C1 segment of cervical spinal cord (tissue), 14 donors: Measurements from ENCODE around the gene MNAT1.
"Not testable (repeated sequence)": the region's sequence is repeated elsewhere in the genome, so short reads cannot be mapped to it uniquely, and the experiment has no call there.

Experiments
- DNase-seq, 14 donors: peaks; one replicate each; lab custom pipeline; 2025; lab: John Stamatoyannopoulos, UW

MNAT1 gene

DNA sequence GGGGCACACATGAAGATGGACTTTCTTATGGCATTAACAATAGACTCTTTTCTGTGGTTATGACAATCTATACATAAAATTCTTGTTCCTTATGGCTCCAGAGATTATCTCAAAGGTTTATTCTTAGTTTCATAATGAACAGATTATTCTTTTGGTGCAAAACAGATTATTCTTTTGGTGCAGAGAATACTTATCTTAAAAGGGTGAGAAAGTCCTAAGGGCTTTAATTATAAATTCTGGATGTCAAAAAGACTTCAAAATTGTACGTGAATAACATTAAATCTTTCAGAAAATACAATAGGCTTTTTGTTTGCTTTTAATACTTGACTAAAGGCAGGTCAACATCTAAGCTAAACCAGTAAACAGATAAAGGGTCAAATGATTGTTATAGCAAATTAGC is 69.3 kb downstream of the MNAT1 start:
- DNase-seq, result no peak

DNA sequence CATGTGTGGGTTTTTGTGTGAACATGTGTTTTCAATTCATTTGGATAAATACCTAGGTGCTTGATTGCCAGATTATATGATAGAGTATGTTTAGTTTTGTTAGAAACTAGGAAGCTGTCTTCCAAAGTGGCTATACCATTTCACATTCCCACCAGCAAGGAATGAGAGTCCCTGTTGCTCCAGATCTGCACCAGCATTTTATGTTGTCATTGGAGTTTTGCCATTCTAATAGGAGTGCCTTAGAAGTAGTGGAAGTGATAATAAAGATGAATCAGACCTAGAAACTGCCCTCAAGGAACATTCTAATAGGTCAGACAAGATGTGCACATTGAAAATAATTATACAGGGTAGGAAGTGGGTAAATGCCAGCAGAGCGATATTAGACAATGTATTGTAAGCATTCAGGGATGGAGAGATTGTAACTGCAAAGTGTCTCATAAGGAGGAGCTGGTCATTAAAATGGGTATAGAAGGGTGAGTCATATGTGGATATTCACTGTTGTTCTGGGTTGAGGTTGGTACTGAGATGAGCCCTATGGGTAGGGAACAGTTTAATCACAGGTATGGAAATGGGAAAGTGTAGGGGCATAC is 71.4 kb downstream of the MNAT1 start:
- no peak for DNase-seq

DNA sequence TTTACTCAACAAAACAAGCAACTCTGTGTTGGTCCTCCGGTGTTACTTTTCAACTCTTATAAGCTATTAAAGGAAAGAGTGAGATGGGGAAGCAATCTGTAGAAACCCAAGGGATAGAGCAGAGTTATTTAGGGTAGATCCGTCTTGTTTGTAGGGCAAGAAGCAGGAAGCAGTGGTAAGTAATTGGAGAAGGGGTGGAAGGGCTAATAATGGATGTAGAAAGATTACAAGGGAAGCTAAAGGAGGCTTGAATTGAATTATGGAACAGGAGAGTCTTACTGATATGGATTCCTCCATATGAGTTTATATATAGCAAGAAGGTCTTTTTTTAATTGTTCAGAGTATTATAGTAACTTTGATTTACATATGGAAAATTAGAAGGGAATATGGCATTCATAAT is 72.7 kb downstream of the MNAT1 start:
- no peak for DNase-seq

DNA sequence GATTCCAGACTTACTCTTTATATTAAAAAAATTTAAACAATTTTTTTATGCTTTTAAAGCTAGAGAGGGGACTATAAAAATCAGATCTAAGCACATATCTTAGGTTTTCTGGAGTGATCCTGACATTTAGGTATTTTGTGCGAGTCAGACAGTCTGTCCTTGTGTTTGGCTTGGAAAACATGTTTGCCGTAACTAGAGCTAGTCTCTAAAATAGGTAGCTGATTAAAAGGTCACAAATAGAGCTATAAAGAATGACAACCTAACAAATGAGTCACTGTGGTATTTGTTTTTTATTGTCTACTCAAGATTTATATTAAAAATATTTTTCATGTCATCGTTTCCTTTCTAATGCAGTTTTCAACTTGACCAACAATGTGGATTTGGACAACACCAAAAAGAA is 73.4 kb downstream of the MNAT1 start:
- no peak for DNase-seq

DNA sequence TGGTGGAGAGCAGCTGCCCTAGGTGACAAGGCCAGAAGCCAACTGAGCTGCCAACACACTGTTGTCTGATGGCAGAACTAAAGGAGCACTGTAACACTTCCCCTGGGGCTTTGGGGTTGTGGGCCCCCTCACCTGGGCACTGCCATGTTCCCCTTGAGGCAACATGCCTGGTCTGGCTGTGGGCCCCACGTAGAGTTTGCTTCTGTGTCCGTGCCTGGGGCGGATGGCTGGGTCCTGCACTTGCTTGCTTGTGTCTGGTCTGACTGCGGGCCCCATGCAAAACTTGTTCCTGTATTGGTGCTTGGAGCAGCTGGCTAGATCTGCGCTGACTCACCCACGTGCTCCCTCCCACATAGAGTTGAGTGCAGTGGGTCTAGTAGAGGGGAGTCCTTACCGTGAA is 78.4 kb downstream of the MNAT1 start:
- DNase-seq, result no peak

DNA sequence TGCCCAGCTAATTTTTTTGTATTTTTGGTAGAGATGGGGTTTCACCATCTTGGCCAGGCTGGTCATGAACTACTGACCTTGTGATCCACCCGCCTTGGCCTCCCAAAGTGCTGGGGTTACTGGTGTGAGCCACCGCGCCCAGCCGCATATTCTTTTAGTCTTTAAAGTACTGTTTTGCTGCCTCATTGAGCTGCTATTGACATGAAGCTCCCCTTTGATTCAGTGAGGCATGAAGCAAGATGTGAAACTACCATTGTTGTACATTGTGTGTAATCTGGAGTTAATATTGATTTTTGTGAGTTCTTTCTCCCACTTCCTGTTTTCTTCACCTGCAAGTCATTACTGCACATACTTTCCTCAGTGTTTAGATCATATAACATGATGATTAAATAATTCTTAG is 80.8 kb downstream of the MNAT1 start:
- no peak for DNase-seq

DNA sequence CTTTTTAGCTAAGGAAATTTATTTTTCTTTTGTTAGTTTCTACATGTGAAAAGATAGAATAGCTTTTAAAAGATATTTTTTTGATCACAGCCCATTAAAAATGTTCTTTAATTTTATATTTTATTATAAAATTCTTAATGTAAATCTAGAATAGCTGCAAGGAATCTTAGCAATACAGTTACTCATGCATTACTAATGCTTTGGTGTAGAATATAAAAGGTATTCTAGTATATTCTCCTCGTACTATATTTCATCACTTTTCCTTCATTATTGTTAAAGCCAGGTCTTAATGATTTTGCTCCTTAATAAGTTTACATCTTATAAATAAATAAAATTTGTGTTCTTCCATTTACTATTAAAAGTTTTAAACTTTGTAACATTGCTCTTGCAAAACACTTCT is 82.6 kb downstream of the MNAT1 start:
- no peak for DNase-seq

DNA sequence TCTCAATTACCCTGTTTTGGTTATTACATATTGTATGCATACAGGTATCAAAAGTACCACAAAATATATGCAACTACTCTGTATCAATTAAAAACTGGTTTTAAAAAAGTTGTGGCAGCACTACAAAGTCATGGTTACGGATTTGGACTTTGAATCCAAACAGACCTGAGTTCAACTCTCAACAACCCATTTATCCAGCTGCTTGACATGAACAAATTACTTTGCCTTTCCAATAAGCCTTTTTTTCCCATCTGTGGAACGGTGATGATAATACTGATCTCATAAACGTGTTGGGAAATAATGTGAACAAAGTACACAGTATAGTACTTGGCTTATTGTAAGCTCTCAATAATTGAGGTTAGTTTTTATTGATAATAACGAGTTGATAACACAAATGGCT is 85.0 kb downstream of the MNAT1 start:
- no peak for DNase-seq

DNA sequence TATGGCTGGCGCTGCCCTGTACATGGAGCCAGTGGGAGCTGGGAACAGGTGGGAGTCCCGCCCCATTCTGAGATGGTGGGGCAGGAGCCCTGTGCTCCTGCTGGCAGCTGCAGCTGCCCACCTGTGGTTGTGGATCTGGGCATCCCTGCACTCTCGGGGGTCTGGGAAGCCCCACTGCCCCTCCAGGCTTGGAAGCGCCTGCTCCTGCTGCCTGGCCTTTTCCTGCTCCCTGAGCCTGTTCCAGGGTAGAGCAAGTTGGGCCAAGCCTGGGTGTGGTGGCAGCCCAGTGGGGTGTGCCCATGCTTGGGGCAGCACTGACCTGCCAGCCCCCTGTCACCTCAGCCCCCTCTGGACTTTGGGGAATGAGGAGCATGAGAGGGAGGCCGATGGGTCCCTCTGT is 104.0 kb downstream of the MNAT1 start:
- no peak for DNase-seq

DNA sequence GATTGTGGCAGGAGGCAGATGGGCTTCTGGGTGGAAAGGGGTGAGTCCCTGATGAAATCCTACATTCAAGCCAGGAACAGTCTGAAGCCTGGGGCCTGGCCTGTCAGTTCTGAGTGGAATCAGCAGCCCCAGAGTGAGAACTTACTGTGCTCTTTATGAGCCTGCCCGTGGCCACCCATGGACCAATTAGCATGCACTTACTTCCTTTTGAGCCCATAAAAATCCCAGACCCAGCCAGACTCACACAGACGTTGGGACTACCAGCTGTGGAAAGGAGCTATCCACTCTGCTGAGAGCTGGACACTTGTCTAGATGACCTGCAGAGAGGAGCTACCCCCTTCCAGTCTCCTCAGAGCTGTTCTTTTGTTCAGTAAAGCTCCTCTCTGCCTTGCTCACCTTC is 104.5 kb downstream of the MNAT1 start:
- DNase-seq, result no peak

DNA sequence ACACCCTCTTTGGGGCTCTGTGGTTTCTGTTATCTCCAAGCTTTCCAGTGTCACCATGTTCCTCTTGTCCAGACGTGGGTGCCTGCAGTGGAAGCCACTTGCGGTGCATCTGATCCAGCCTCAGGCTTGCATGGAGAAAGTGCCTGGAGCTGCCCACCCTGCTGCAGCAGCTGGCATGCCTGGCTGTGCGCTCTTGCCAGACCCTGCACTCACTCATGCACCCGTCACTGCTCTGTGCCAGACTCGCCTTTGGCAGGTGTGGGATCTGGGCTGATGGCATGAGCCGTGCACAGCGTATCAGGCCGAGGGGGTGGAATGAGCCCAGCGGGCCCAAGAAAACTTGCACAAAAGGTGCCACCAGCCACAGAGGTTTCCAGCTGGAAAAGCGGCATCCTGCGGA is 105.1 kb downstream of the MNAT1 start:
- no peak for DNase-seq

DNA sequence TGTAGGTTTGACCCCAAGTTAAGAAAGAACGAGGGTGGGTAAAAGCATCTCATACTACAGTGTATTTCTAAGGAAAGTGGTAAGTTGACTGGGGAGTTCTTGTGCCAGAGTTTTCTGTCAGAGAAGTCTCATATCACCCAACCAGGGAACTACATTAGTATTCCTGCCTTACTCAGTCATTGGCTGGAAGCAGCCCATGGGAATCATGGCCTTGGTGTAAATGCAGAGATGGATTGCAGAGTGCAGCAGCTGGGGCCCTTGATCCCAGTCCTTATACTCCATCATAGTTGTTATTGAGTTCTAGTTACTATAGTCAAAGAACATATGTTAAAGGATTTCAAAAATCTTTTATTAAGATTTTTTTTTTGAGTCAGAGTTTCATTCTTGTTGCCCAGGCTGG is 105.8 kb downstream of the MNAT1 start:
- no peak for DNase-seq

DNA sequence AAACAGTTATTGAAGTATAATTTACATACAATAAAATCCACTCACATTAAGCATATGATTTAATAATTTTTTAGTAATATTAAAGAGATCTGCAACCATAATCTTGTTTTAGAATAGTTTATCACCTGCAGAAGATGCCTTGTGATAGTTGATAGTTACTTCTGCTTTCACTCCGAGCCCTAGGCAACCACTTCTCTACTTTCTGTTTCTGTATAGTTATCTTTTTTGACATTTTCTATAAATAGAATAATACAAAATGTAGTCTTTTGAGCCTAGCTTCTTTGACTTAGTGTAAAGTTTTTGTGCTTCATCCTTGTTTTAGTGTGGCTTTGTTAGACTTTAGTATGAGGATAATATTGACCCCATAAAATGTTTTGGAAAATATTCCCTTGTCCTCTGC is 111.0 kb downstream of the MNAT1 start:
- DNase-seq, result no peak

DNA sequence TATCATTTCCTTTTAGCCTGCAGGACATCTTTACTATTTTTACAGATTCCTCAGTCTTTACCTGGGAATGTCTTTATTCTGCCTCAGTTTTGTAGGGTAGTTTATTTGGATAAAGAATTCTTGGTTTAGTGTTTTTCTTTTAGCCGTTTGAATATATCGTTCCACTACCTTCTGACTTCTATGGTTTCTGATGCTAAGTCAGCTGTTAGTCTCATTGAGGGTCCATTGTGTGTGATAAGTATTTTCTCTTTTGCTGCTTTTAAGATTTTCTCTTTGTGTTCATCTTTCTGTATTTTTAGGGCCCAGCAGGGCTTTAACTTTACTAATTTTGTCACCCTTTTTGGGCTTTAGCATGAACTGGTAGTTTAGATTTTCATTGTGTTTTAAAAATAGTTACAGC is 113.5 kb downstream of the MNAT1 start:
- DNase-seq, result no peak

DNA sequence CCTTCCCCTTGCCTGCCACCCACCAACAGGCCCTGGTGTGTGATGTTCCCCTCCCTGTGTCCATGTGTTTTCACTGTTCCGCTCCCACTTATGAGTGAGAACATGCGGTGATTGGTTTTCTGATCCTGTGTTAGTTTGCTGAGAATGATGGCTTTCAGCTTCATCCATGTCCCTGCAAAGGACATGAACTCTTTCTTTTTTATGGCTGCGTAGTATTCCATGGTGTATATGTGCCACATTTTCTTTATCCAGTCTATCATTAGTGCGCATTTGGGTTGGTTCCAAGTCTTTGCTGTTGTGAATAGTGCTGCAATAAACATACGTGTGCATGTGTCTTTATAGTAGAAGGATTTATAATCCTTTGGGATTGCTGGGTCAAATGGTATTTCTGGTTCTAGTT is 117.1 kb downstream of the MNAT1 start:
- DNase-seq, result not testable (repeated sequence)

DNA sequence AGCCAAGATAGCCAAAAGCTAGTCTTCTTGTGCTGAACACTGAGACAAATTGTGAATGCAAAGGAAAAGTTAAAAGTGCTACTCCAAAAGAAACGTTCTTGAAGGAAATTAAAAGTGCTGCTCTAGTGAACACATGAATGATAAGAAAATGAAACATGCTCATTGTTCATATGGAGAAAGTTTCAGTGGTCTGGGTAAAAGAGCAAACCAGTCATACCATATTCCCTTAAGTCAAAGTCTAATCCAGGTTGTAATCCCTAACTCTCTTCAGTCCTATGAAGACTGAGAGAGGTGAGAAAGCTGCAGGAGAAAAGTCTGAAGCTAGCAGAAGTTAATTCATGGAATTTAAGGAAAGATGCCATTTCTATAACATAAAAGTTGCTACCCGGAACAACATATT is 121.5 kb downstream of the MNAT1 start:
- no peak for DNase-seq

DNA sequence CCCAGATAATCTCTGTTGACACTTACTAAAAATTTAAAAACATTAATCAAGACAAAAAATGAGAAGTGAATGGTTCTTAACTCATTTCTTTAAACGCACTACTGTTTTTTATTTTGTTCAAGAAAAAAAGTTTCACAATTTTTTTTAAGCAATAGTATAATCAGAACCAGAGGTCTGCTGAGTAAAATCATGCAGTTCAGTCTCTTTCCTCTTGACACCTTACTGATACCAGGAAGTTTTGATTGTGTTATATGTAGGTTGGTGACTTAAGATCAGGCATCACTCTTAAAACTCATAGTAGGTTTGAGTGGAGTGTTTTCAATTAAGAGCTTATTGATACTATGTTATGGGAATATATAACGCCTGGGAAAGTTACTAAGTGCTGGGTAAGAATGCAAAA is 125.0 kb downstream of the MNAT1 start:
- no peak for DNase-seq

DNA sequence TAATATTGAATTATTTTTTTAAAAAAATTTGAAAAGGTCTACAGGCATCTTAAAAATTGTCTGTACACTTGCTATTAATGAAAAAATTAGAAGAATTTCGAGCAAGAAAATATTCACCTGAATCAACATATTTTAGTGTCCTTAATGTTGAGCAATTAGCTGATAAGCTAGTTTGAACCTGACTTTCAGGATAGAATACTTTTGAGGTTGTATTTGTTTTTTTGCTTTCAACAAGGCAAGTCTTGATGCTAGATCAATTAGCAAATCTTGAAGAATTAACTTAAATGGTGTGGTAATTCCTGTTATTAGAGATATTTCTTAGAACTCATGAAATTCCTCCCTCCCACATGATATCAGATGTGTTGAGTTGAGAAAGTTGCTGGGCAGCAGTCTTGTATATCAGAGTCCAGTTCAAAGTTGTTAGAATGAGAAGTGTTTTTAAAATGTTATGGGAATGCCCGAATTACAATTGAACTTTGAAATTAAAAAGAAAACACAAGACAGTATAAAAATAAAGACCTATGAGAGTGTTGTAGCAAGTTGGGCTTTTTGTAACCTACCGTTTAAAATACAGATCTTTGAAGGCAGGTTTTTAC is 127.1 kb downstream of the MNAT1 start:
- no peak for DNase-seq

DNA sequence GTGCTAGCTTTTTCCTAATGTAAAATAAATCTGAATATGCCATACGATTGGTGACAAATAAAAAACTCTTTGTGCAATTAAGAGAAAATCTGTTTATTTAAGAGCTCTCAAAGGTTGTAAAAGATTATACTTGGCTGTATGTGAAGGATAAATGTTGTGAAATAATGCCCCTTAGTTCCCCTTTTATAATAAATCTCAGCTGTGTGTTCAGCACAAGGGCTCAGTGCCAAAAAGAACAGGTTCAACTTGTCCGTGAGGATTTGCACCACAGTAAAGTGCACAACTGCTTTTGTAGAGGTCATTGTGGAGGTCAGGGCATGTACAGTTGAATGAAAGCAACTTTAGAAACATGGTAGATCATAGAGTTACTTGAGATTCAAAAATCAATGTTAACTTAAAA is 127.7 kb downstream of the MNAT1 start:
- no peak for DNase-seq

DNA sequence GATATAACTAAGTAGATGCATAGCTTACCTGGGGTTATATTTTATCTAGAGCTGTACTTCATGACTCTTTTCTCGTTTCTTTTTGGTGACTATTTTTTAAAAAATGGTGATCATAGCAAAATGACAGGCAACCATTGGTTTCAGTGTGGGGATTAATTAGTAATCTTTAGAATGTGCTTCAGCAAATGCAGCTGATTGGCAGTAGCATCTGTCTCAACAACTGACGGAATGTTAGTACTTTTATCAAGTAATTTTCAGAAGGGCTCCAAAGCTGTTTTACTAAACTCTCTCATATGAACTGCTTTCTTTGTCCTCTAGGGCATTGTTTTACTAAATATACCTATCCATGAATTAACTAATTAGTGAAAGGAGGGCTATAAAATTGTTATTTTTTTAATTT is 128.7 kb downstream of the MNAT1 start:
- DNase-seq, result no peak

DNA sequence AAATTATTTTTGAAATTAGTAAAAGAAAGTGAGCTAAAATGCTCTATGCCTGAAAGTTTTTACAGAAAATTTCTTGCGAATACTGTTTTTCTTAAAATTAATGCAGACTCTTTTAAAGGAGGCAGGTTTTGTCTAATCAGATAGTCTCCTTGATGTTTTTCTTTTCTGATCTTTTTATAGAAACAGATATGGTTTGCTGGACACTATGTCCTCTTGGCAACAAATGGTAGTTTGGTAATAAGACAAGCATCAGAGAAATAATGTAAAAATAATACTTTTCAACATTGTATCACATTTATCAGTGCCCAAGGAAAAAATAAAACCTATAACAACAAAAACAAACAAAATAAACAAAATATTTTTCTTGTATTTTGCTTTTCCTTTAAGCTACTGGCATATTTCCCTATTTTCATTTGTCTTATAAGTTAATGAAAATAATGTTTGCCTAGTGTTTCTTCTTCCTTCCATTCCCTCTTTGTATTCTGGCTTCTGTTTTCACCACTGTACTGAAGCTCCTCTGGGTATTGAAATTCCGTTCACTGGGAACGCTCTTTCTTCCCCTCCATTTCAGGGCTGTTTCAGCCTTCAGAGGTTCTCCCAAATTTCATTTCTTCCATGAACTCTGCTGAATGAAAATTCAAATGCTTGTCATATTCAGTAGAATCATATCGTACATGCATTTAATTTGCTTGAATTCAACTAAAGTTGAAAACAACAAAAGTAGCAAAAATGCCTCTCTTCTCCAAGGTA is 131.0 kb downstream of the MNAT1 start:
- peak in 1 of 14 donors; percentile 10 for DNase-seq

DNA sequence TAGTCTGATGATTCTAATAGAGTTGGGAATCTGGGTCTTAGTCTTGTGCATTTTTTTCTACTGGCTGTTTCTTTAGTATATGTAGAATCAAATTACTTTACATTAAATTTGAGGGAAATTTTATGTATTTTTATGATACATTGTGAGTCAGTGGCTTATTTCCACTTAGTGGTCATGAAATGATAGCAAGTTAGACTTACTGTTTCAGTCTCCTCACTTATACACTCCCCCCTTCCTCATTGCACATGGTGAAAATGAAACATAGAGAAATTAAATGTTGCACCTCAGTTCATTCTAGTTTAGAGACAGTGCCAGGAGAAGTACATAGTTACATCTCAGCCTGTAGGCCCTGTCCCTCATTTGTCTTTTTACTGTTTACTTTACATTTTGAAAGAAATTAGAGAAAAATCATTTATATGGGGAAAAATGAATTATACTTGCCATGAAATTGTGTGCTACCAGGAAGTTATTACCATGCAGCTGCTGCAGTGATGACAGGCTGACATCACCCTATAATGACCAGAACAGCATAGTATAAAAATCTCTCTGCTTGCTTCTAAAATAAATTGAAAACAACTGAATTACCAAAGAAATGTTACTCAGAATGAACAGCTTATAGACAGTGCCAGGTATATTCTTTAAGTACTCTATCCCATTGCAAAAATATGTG is 133.1 kb downstream of the MNAT1 start:
- no peak for DNase-seq

DNA sequence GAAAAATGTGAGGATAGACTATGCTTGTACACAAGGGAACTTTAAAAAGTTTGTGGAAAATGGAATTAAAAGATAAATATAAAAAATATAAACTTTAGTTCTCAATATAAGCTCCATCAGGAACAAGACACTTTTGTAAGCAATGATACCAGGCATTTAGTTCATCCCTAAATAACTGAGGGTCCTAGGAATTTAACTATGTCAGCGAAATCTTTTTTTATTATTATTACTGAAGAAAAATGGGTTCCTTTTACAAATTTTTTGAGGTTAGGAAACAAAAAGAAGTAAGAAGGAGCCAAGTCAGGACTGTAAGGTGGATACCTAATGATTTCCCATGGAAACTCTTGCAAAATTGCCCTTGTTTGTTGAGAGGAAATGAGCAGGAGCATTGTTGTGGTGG is 143.6 kb downstream of the MNAT1 start:
- DNase-seq, result no peak
